Measurements from ENCODE around the gene CREBL2. TPM values are rescaled to one million over a fixed set of nuclear protein-coding genes. Genes with fewer than 3 reads are reported as not detected.
"Not testable (repeated sequence)": the region's sequence is repeated elsewhere in the genome, so short reads cannot be mapped to it uniquely, and the experiment has no call there.

CREBL2 gene
- total RNA-seq, 3 donors from 2014 or later = 23.3 to 35.9 (median 25.4) TPM

- Histone ChIP-seq H3K9me3 (no peaks in the 10 kb centered on the region), H3K4me3 (no peak overlapping the region), H3K36me3 (ENCODE audit: low read depth) (no peaks in the 10 kb centered on the region), H3K4me1 (ENCODE audit: low read depth) (peaks cover 5% of the 10 kb centered on the region)
- DNase-seq (no peak), ATAC-seq (no peak)
- intact Hi-C loops (cut with DNase I, micrococcal nuclease) = no loop called here
- TF ChIP-seq CTCF (IDR thresholded peaks at IDR 0.05) = no peak
Measured at GRCh38 chr12:12590961-12591360, 20.7 kb upstream of the CREBL2 start.

GRCh38 chr12:12592930-12593329 lies 18.7 kb upstream of the CREBL2 start:
- Histone ChIP-seq H3K9me3 (no peaks in the 10 kb centered on the region), H3K4me3 (no peak overlapping the region), H3K4me1 (ENCODE audit: low read depth) (peaks cover under 1% of the 10 kb centered on the region), H3K36me3 (ENCODE audit: low read depth) (no peaks in the 10 kb centered on the region)
- ATAC-seq (no peak), DNase-seq (no peak)
- intact Hi-C loops (cut with DNase I, micrococcal nuclease) = no loop called here
- TF ChIP-seq CTCF (IDR thresholded peaks at IDR 0.05) = no peak

- ATAC-seq = peak; percentile 77
- DNase-seq = not testable (repeated sequence)
Measured at GRCh38 chr12:12595929-12596328, 15.7 kb upstream of the CREBL2 start.

GRCh38 chr12:12596598-12596997 lies 15.1 kb upstream of the CREBL2 start:
- ATAC-seq; H3K4me3 ChIP-seq; H3K36me3 ChIP-seq (ENCODE audit: low read depth); H3K9me3 ChIP-seq; DNase-seq; H3K4me1 ChIP-seq (ENCODE audit: low read depth); intact Hi-C loops (cut with DNase I, micrococcal nuclease): not testable (repeated sequence)

More at GRCh38 chr12:12595929-12596328, 15.7 kb upstream of the CREBL2 start:
- H3K9me3 ChIP-seq; intact Hi-C loops (cut with DNase I, micrococcal nuclease); H3K36me3 ChIP-seq (ENCODE audit: low read depth); H3K4me1 ChIP-seq (ENCODE audit: low read depth); H3K4me3 ChIP-seq: not testable (repeated sequence)

- no peak for TF ChIP-seq CTCF (IDR thresholded peaks at IDR 0.05)
- intact Hi-C loops (cut with DNase I, micrococcal nuclease) = no loop called here
- Histone ChIP-seq H3K36me3 (ENCODE audit: low read depth) (no peaks in the 10 kb centered on the region), H3K4me1 (ENCODE audit: low read depth) (peaks cover 4% of the 10 kb centered on the region), H3K9me3 (no peaks in the 10 kb centered on the region), H3K4me3 (no peak overlapping the region)
- DNase-seq (no peak), ATAC-seq (no peak)
Measured at GRCh38 chr12:12598864-12599263, 12.8 kb upstream of the CREBL2 start.

GRCh38 chr12:12599750-12600643 lies 11.7 kb upstream of the CREBL2 start:
- Histone ChIP-seq H3K4me1 (ENCODE audit: low read depth) (peaks cover 4% of the 10 kb centered on the region), H3K9me3 (no peaks in the 10 kb centered on the region), H3K4me3 (no peak overlapping the region), H3K36me3 (ENCODE audit: low read depth) (no peaks in the 10 kb centered on the region)
- ATAC-seq (no peak), DNase-seq (no peak)
- intact Hi-C loops (cut with DNase I, micrococcal nuclease) = no loop called here
- TF ChIP-seq CTCF (IDR thresholded peaks at IDR 0.05) = no peak
